ENCODE results near the gene CDC42EP4. TPM values are rescaled to one million over a fixed set of nuclear protein-coding genes. Genes with fewer than 3 reads are reported as not detected.

The CDC42EP4 gene
- total and polyA plus RNA-seq, 9 of the 15 experiments (the other 6 are each of a cell fraction or from before 2014, with no cell fraction given): 0.65 to 20.8 (median 12.3) TPM

DNA sequence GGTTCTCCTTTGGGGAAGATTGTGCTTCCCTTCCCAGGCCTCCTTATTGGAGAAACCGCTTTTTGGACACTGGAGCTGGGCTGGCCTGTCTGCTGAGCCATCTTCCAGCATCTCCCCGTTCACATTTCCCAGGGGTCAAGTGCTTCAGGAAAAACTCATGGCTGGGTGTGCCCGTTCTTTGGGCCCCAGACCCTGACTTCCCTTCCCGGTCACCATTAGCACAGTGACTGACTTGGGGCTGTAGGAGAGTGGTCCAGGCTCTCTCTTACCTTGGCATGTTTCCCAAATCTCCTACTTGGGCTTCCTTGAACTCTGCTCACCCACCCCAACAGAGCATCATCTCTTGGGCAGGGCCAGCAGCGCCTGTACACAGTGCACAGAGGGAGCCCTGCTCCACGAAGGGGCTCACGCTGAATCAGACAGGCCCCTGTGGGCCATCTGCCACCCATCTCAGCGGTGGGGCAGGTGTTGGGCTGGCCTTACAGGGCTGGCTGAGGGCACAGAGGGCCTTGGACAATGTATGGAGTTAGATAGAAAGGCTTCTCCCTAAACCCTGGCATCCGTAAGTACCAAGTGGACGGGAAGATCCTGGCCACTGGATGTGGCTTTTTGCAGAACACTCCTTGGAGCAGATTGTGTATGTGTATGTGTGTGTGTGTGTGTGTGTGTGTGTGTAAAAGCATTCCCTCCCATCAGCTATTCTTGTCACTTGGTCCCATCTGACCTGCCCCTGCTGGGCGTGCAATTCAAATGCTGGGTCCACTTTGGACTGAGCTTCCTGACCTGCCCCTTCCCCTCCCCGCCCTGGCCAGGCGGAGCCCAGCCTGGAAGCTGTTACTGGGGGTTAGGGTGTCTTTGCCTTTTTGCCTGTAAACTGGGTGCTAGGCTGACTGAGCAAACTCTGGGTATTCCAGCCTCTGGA, 24.9 kb upstream of the CDC42EP4 start (continued):
- TF ChIP-seq, protein P1, sequence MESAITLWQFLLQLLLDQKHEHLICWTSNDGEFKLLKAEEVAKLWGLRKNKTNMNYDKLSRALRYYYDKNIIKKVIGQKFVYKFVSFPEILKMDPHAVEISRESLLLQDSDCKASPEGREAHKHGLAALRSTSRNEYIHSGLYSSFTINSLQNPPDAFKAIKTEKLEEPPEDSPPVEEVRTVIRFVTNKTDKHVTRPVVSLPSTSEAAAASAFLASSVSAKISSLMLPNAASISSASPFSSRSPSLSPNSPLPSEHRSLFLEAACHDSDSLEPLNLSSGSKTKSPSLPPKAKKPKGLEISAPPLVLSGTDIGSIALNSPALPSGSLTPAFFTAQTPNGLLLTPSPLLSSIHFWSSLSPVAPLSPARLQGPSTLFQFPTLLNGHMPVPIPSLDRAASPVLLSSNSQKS (CRISPR knock-in tag; IDR thresholded peaks at IDR 0.05): no peak

DNA sequence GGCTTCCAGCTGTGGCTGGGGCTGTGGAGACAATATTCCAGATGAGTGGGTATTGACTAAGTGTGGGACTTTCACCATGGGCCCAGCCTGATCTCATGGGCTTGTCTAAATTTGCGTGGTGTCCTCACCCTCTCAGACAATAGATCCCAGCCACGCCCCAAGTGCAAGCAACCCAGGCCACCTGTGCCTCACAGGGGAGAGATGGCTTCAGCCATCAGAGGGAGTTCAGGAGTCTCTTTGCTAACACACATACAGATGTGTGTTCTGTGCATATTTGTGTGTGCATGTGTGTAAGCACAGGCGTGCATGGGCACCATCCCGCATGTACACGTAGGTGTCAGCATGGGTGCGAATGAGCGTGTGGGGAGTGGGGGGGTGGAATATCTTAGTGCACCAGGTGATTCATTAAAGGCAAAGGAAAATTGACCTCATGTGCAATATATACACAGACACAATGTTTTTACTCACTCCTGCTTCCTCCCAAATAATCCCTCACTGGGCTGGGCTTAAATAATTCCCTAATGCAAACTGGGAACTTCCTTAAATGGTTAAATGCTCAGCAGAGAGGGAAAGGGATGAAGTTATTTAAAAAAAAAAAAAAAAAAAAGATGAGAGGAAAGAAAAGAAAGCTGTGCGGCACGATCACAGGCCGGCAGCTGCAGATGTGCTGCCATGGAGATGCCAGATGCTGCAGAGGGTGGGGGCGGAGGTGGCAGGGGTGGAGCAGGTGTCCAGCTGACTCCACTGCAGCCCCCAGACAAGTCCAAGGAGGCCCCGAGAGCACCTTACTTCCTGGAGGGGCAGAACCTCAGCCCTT, 24.0 kb upstream of the CDC42EP4 start:
- WGBS (ENCODE audit: insufficient coverage, low coverage, missing lambda C conversion rate): 22% methylated on average over 12 of the region's 12 CpGs
- Histone ChIP-seq H3K27ac (ENCODE audit: extremely low read depth, low read depth, low read length) (no peak overlapping the region), H3K9me3 (replicated peaks; ENCODE audit: control insufficient read depth, insufficient read depth, low read depth, low read length) (no peaks in the 10 kb centered on the region), H3K4me3 (no peak overlapping the region), H3K4me1 (replicated peaks in 1 of 2; ENCODE audit: control insufficient read depth in 2 of 2, insufficient read depth in 2 of 2, low read length in 2 of 2) (peaks cover 0 to 4% of the 10 kb centered on the region in 2 experiments; a peak in 2 of 5 replicates), H3K36me3 (ENCODE audit: control insufficient read depth, insufficient read depth, low read length) (no peaks in the 10 kb centered on the region), H3K79me2 (ENCODE audit: control insufficient read depth, insufficient read depth, low read length) (no peaks in the 10 kb centered on the region), H4K20me1 (replicated peaks; ENCODE audit: control insufficient read depth, insufficient read depth, low read length) (no peaks in the 10 kb centered on the region), H3K9me1 (ENCODE audit: control insufficient read depth, insufficient read depth, low read length) (no peaks in the 10 kb centered on the region), H3K4me2 (ENCODE audit: insufficient read depth, low read length) (no peak overlapping the region), H3K27me3 (ENCODE audit: control insufficient read depth in 2 of 2, insufficient read depth in 2 of 2, low read length in 2 of 2) (peaks cover 0 to 40% of the 10 kb centered on the region in 2 experiments; a peak in 3 of 5 replicates), H3K9ac (ENCODE audit: insufficient read depth in 1 of 2, low read depth in 2 of 2, low read length in 2 of 2) (no peak overlapping the region), H2AFZ (ENCODE audit: low read depth, low read length) (no peak overlapping the region)
- no peak for DNase-seq (ENCODE audit: extremely low read depth in 1 of 4, low spot score in 3 of 4)
- CTCF ChIA-PET (ENCODE audit: low intra/inter-chr PET ratio): no interaction called here
- in situ Hi-C loops (cut with MboI) (no loop called here), intact Hi-C loops (cut with micrococcal nuclease) (no loop called here)
- POLR2A ChIA-PET: interaction anchor here (0.7 kb wide), 1 partner anchor 186 kb away, joined by 3 read pairs; no protein-coding TSS in a partner anchor
- no peak for FAIRE-seq
- no peak for ATAC-seq
- no TSS peak for BruUV-seq (replicated peaks)
- TF ChIP-seq ZBTB17 (CRISPR knock-in tag; IDR thresholded peaks at IDR 0.05) (no peak), TFAM (CRISPR knock-in tag; conservative IDR thresholded peaks at IDR 0.05) (no peak), EGR1 (conservative IDR thresholded peaks at IDR 0.05) (no peak), RBFOX2 (IDR thresholded peaks at IDR 0.05; ENCODE audit: low read depth, low read length) (no peak), ZNF707 (CRISPR knock-in tag; conservative IDR thresholded peaks at IDR 0.05) (no peak), SRF (CRISPR knock-in tag; IDR thresholded peaks at IDR 0.05) (no peak), YBX1 (IDR thresholded peaks at IDR 0.05) (no peak), KAT8 (IDR thresholded peaks at IDR 0.05; ENCODE audit: low read depth) (no peak), ETV6 (IDR thresholded peaks at IDR 0.05; ENCODE audit: borderline replicate concordance in 1 of 2, low read depth in 2 of 2, low read length in 1 of 2) (no peak), ETV6 (CRISPR knock-in tag; IDR thresholded peaks at IDR 0.05; ENCODE audit: borderline replicate concordance) (no peak), ZNF780A (CRISPR knock-in tag; IDR thresholded peaks at IDR 0.05) (no peak)
- TF ChIP-seq, protein P2, sequence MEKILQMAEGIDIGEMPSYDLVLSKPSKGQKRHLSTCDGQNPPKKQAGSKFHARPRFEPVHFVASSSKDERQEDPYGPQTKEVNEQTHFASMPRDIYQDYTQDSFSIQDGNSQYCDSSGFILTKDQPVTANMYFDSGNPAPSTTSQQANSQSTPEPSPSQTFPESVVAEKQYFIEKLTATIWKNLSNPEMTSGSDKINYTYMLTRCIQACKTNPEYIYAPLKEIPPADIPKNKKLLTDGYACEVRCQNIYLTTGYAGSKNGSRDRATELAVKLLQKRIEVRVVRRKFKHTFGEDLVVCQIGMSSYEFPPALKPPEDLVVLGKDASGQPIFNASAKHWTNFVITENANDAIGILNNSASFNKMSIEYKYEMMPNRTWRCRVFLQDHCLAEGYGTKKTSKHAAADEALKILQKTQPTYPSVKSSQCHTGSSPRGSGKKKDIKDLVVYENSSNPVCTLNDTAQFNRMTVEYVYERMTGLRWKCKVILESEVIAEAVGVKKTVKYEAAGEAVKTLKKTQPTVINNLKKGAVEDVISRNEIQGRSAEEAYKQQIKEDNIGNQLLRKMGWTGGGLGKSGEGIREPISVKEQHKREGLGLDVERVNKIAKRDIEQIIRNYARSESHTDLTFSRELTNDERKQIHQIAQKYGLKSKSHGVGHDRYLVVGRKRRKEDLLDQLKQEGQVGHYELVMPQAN (IDR thresholded peaks at IDR 0.05; ENCODE audit: borderline replicate concordance): no peak
- TF ChIP-seq, protein P3, sequence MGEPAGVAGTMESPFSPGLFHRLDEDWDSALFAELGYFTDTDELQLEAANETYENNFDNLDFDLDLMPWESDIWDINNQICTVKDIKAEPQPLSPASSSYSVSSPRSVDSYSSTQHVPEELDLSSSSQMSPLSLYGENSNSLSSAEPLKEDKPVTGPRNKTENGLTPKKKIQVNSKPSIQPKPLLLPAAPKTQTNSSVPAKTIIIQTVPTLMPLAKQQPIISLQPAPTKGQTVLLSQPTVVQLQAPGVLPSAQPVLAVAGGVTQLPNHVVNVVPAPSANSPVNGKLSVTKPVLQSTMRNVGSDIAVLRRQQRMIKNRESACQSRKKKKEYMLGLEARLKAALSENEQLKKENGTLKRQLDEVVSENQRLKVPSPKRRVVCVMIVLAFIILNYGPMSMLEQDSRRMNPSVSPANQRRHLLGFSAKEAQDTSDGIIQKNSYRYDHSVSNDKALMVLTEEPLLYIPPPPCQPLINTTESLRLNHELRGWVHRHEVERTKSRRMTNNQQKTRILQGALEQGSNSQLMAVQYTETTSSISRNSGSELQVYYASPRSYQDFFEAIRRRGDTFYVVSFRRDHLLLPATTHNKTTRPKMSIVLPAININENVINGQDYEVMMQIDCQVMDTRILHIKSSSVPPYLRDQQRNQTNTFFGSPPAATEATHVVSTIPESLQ (CRISPR knock-in tag; IDR thresholded peaks at IDR 0.05): no peak
